Activated CD4-positive, alpha-beta T cell treated with anti-CD3 and anti-CD28 coated beads, Interleukin-2, amount 50 U/mL, for 24 hours (primary cell): ENCODE measurements around the gene SNX11.

Experiments
- DNase-seq, 2 donors: peaks; one replicate each; pipeline ENCODE4 v3.0.0-alpha.2; 2020; ENCODE audit warnings: low read depth in 1 of 2, low spot score in 1 of 2

Gene SNX11

GRCh38 chr17:48095611-48096010 is 12.0 kb upstream of the SNX11 start:
- no peak for DNase-seq

GRCh38 chr17:48100160-48100559 is 7.4 kb upstream of the SNX11 start:
- DNase-seq: no peak

GRCh38 chr17:48100591-48101011 is 7.0 kb upstream of the SNX11 start:
- DNase-seq: no peak

GRCh38 chr17:48101012-48101720 is 6.4 kb upstream of the SNX11 start, which contains the start of gene CBX1:
TSS of gene CBX1 (minus strand) at chr17:48101478. CDS start at chr17:48077004, 24,474 bp downstream.
- DNase-seq: peak; percentile 82 to 90

GRCh38 chr17:48102043-48102750 is 5.4 kb upstream of the SNX11 start:
- DNase-seq: no peak

- no peak for DNase-seq
Observed at GRCh38 chr17:48102798-48103715, 4.5 kb upstream of the SNX11 start.

GRCh38 chr17:48104440-48104839 is 3.1 kb upstream of the SNX11 start:
- DNase-seq: no peak

GRCh38 chr17:48106802-48107136 is 797 bp upstream of the SNX11 start:
- no peak for DNase-seq

- DNase-seq: no peak
Observed at GRCh38 chr17:48110761-48111160, 3.2 kb downstream of the SNX11 start.

GRCh38 chr17:48111937-48112241 is 4.3 kb downstream of the SNX11 start:
- no peak for DNase-seq

GRCh38 chr17:48113201-48113676 is 5.7 kb downstream of the SNX11 start:
- no peak for DNase-seq

- no peak for DNase-seq
Observed at GRCh38 chr17:48121923-48122664, 14.5 kb downstream of the SNX11 start.

- no peak for DNase-seq
Observed at GRCh38 chr17:48122665-48123045, 15.1 kb downstream of the SNX11 start.

GRCh38 chr17:48123111-48123510 is 15.5 kb downstream of the SNX11 start:
- DNase-seq: no peak

- no peak for DNase-seq
Observed at GRCh38 chr17:48123776-48124388, 16.3 kb downstream of the SNX11 start.

- DNase-seq: no peak
Observed at GRCh38 chr17:48125829-48126531, 18.4 kb downstream of the SNX11 start.

- DNase-seq: no peak
Observed at GRCh38 chr17:48126532-48126850, 18.9 kb downstream of the SNX11 start.

- no peak for DNase-seq
Observed at GRCh38 chr17:48127371-48128051, 19.9 kb downstream of the SNX11 start.

GRCh38 chr17:48128400-48128799 is 20.8 kb downstream of the SNX11 start:
- DNase-seq: no peak

GRCh38 chr17:48129981-48130380 is 22.4 kb downstream of the SNX11 start:
- DNase-seq: no peak
